ENCODE results near the gene TMEM190.

GRCh38 chr19:55426042-55426441 is 49.4 kb downstream of the TMEM190 start:
- TF ChIP-seq POLR2A (IDR thresholded peaks at IDR 0.05) (no peak), CTCF (IDR thresholded peaks at IDR 0.05) (no peak)
